GM12878 (cell line): ENCODE data around the gene MATN1. TPM values are rescaled to one million over a fixed set of nuclear protein-coding genes. Genes with fewer than 3 reads are reported as not detected.

Source experiments
- ASH2L ChIP-seq: fragments of 300-600, 200-600 bp; sonication (generic); IDR thresholded peaks from 2 replicates; pipeline ENCODE4 v1.6.1; 2017; ENCODE audit warnings: low read depth, mild to moderate bottlenecking, borderline replicate concordance
- BHLHE40 ChIP-seq, 2 experiments: fragments of 450-650 bp in 1 of 2; IDR thresholded peaks; 2 replicates each; pipeline ENCODE4 v1.6.1; 2011 to 2017; ENCODE audit warnings: low read depth in 2 of 2, borderline replicate concordance in 1 of 2, improper control_type of control experiment in 1 of 2, low read length in 1 of 2, mild to moderate bottlenecking in 1 of 2
- CREM ChIP-seq: IDR thresholded peaks from 2 replicates; pipeline ENCODE4 v1.6.1; 2014; ENCODE audit warnings: antibody characterized with exemption, low read depth
- ETV6 ChIP-seq, 2 experiments: fragments of 450-650 bp in 1 of 2; IDR thresholded peaks in 1 of 2; conservative IDR thresholded peaks in 1 of 2; 2 replicates each; pipeline ENCODE4 v1.6.1; 2014; ENCODE audit warnings: antibody characterized with exemption in 1 of 2, borderline replicate concordance in 1 of 2, low read depth in 1 of 2, mild to moderate bottlenecking in 1 of 2, moderate library complexity in 1 of 2
- IKZF2 ChIP-seq, 2 experiments: fragments of 450-650 bp; IDR thresholded peaks; 2 replicates each; pipeline ENCODE4 v1.6.1; 2017; ENCODE audit warnings: mild to moderate bottlenecking in 2 of 2, moderate library complexity in 2 of 2
- JUND ChIP-seq: IDR thresholded peaks from 2 replicates; pipeline ENCODE4 v1.6.1; 2012; ENCODE audit warnings: low read depth, mild to moderate bottlenecking, low read length, improper control_type of control experiment, moderate library complexity
- KAT2A ChIP-seq: conservative IDR thresholded peaks from 2 replicates; pipeline ENCODE4 v1.6.1; 2011; ENCODE audit warnings: low read depth, low read length; ENCODE audit not compliant: control insufficient read depth
- NFIC ChIP-seq: IDR thresholded peaks from 2 replicates; pipeline ENCODE4 v1.6.1; 2012; ENCODE audit warnings: low read depth, mild to moderate bottlenecking, inconsistent platforms, low read length, moderate library complexity
- NFXL1 ChIP-seq: fragments of 450-650 bp; IDR thresholded peaks from 2 replicates; pipeline ENCODE4 v1.6.1; 2017; ENCODE audit warnings: antibody characterized with exemption, mild to moderate bottlenecking, borderline replicate concordance
- RELB ChIP-seq: fragments of 450-650 bp; IDR thresholded peaks from 2 replicates; pipeline ENCODE4 v1.6.1; 2017; ENCODE audit warnings: low read depth, mild to moderate bottlenecking, moderate library complexity
- RUNX3 ChIP-seq: IDR thresholded peaks from 2 replicates; pipeline ENCODE4 v1.6.1; 2012; ENCODE audit warnings: low read length, inconsistent platforms
- ZZZ3 ChIP-seq: IDR thresholded peaks from 2 replicates; pipeline ENCODE4 v1.6.1; 2011; ENCODE audit warnings: low read depth; ENCODE audit not compliant: control insufficient read depth, insufficient read length
- polyA plus RNA-seq, 11 experiments: library from polyadenylated mRNA; depleted of rRNA in 4 of 11; unstranded in 6 of 11; stranded (reverse) in 5 of 11; fragments of >200 nt; fragmentation: Nextera tagmentation in 4 of 11; fragmentation: Illumina TruSeq in 1 of 11; extraction: Ambion mirVana in 4 of 11; extraction: Trizol in 1 of 11; gene quantifications; 1 replicate in 1 of 11; 2 replicates in 10 of 11; pipeline versions ENCODE4 v1.2.1 to v1.2.3, GENCODE V29; 2011 to 2016; ENCODE audit warnings: inconsistent platforms in 2 of 11, missing spikeins in 2 of 11, low read depth in 1 of 11
- total RNA-seq, 4 experiments: library from RNA; depleted of rRNA in 3 of 4; stranded (reverse); fragments of >200 nt in 3 of 4; fragmentation: Illumina TruSeq in 1 of 4; extraction: Trizol in 1 of 4; gene quantifications; 2 replicates each; pipeline versions ENCODE4 v1.2.1 to v1.2.3, GENCODE V29; 2013 to 2021
- TF ChIP-seq, protein P1 (sequence below): IDR thresholded peaks from 2 replicates; pipeline ENCODE4 v1.6.1; 2011; ENCODE audit warnings: borderline replicate concordance, low read depth, mild to moderate bottlenecking, moderate library complexity, low read length; ENCODE audit not compliant: insufficient read depth, poor library complexity, severe bottlenecking
- TF ChIP-seq, protein P2 (sequence below): fragments of 450-650 bp; IDR thresholded peaks from 2 replicates; pipeline ENCODE4 v1.6.1; 2017; ENCODE audit warnings: mild to moderate bottlenecking, moderate library complexity

The MATN1 gene
- total and polyA plus RNA-seq, 10 of the 15 experiments (the other 5 are each of a cell fraction or from before 2014, with no cell fraction given), result 0.04 to 0.50 (median 0.10) TPM; not detected in 1

DNA sequence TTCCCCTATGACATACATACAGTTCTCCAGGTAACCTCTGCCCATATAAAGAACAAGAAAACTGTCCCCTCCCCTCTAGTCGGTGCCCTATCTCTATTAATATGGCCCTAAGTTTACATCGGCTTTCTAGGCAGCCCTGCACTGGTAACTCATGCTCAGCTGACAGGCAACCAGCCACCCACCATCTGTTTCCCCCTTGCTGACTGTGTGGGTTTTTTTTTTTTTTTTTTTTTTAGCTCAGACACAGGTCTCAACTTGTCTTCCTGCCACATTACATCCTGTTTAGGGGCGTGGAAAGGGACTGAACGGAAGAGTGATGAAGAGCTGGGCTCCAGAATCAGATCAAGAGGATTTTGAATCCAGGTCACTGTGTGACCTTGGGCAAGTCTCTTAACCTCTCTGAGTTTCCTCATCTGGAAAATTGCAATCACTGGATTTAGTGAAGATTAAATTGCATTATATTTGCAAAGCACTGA lies 20.2 kb upstream of the MATN1 start (continued):
- TF ChIP-seq, protein P1, sequence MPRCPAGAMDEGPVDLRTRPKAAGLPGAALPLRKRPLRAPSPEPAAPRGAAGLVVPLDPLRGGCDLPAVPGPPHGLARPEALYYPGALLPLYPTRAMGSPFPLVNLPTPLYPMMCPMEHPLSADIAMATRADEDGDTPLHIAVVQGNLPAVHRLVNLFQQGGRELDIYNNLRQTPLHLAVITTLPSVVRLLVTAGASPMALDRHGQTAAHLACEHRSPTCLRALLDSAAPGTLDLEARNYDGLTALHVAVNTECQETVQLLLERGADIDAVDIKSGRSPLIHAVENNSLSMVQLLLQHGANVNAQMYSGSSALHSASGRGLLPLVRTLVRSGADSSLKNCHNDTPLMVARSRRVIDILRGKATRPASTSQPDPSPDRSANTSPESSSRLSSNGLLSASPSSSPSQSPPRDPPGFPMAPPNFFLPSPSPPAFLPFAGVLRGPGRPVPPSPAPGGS, result peak; percentile 15
- TF ChIP-seq RUNX3, result no peak
- TF ChIP-seq NFXL1, result 0 out of 2 replicates have a peak, but pooled peaks have one; percentile 77
- TF ChIP-seq IKZF2 (IDR thresholded peaks at IDR 0.05), result peak in 1 of 2 experiments; percentile 26; a peak in 2 of 4 replicates
- peak; percentile 35 to 72; a peak in 3 of 4 replicates for TF ChIP-seq BHLHE40 (IDR thresholded peaks at IDR 0.05; ENCODE audit: borderline replicate concordance in 1 of 2, low read depth in 2 of 2, low read length in 1 of 2)
- TF ChIP-seq CREM, result peak; percentile 38; the same call in 1 of the 2 replicates
- TF ChIP-seq RELB, result peak; percentile 23; the same call in 1 of the 2 replicates
- TF ChIP-seq ZZZ3, result no peak
- no peak for TF ChIP-seq KAT2A
- no peak; a peak in 1 of 4 replicates for TF ChIP-seq ETV6 (conservative IDR thresholded peaks at IDR 0.05 in 1 of 2, IDR thresholded peaks at IDR 0.05 in 1 of 2; ENCODE audit: borderline replicate concordance in 1 of 2, low read depth in 1 of 2)
- TF ChIP-seq, protein P2, sequence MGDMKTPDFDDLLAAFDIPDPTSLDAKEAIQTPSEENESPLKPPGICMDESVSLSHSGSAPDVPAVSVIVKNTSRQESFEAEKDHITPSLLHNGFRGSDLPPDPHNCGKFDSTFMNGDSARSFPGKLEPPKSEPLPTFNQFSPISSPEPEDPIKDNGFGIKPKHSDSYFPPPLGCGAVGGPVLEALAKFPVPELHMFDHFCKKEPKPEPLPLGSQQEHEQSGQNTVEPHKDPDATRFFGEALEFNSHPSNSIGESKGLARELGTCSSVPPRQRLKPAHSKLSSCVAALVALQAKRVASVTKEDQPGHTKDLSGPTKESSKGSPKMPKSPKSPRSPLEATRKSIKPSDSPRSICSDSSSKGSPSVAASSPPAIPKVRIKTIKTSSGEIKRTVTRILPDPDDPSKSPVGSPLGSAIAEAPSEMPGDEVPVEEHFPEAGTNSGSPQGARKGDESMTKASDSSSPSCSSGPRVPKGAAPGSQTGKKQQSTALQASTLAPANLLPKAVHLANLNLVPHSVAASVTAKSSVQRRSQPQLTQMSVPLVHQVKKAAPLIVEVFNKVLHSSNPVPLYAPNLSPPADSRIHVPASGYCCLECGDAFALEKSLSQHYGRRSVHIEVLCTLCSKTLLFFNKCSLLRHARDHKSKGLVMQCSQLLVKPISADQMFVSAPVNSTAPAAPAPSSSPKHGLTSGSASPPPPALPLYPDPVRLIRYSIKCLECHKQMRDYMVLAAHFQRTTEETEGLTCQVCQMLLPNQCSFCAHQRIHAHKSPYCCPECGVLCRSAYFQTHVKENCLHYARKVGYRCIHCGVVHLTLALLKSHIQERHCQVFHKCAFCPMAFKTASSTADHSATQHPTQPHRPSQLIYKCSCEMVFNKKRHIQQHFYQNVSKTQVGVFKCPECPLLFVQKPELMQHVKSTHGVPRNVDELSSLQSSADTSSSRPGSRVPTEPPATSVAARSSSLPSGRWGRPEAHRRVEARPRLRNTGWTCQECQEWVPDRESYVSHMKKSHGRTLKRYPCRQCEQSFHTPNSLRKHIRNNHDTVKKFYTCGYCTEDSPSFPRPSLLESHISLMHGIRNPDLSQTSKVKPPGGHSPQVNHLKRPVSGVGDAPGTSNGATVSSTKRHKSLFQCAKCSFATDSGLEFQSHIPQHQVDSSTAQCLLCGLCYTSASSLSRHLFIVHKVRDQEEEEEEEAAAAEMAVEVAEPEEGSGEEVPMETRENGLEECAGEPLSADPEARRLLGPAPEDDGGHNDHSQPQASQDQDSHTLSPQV, result no peak
- no peak for TF ChIP-seq NFIC
- TF ChIP-seq ASH2L, result no peak
- no peak for TF ChIP-seq JUND
- TF ChIP-seq, all 136 proteins: peak for 27
